Mucosa of descending colon (tissue), 3 donors: Measurements from ENCODE around the gene IGLON5. TPM values are rescaled to one million over a fixed set of nuclear protein-coding genes. Genes with fewer than 3 reads are reported as not detected.

Source experiments
- ATAC-seq: fragments of 200-7000 bp; cut with Tn5 transposase; one replicate; pipeline ENCODE4 v1.9.1; 2020; ENCODE audit warnings: mild to moderate bottlenecking, moderate library complexity
- DNase-seq, 3 donors: peaks; one replicate each; pipeline ENCODE4 v3.0.0-alpha.2; 2020
- H3K36me3 ChIP-seq: fragments of 200-600 bp; one replicate; pipeline ENCODE4 v1.8.0; 2021; ENCODE audit warnings: low read depth, mild to moderate bottlenecking
- H3K4me1 ChIP-seq: fragments of 200-600 bp; one replicate; pipeline ENCODE4 v1.8.0; 2021; ENCODE audit warnings: low read depth, mild to moderate bottlenecking
- H3K4me3 ChIP-seq: fragments of 200-600 bp; one replicate; pipeline ENCODE4 v1.8.0; 2021; ENCODE audit warnings: mild to moderate bottlenecking
- H3K9me3 ChIP-seq: fragments of 200-600 bp; one replicate; pipeline ENCODE4 v1.8.0; 2021; ENCODE audit warnings: mild to moderate bottlenecking
- intact Hi-C, 2 donors: fragments of 100-400 bp; cut with DNase I in 1 of 2; cut with micrococcal nuclease in 1 of 2; formaldehyde crosslinking; loops; one replicate each; pipeline versions ENCODE4 v1.11.0 to v1.11.1; 2022; cut with DNase I, micrococcal nuclease
- total RNA-seq, 3 donors: library from RNA; stranded (reverse); fragmentation: NEBNext Ultra II Directional in 2 of 3; extraction: Animal tissue kit (Norgen Biotek cat#: 25700) in 2 of 3; gene quantifications; one replicate each; pipeline versions ENCODE4 v1.2.1 to v1.2.4, GENCODE V29; 2021 to 2023
- TF ChIP-seq, protein P1 (sequence below): fragments of 200-600 bp; IDR thresholded peaks from one replicate; pipeline ENCODE4 v1.8.0; 2022; ENCODE audit warnings: antibody characterized with exemption, mild to moderate bottlenecking
- donor health status: DM: no; HTN: no; CAD: no; lungs with moderate emphysema.
- donor health status: DM: no; HTN: no; CAD: no.
- donor health status: DM: no; HTN: yes; CAD: no.

The IGLON5 gene
- total RNA-seq, 3 donors from 2014 or later = 0.44 TPM; not detected in 2

DNA sequence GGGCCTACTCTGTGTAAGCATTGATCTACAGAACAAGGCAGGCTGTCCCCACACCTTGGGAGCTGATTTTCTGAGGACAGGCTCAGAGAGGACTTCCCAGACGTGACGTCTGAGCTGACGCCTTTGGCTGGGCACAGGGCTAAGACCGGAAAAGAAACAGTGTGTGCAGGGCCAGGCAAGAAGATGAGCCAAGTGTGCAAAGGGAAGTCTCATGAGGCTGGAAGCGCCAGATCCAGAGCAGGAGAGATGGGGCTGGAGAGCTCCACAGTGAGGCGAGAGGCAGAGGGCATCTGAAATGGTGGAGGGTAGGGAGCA is 12.7 kb downstream of the IGLON5 start:
- no peaks in the 10 kb centered on the region for H3K4me1 ChIP-seq
- intact Hi-C loops = no loop called here
- H3K4me3 ChIP-seq = no peak overlapping the region
- no peaks in the 10 kb centered on the region for H3K36me3 ChIP-seq
- no peaks in the 10 kb centered on the region for H3K9me3 ChIP-seq
- ATAC-seq = no peak
- TF ChIP-seq, protein P1, sequence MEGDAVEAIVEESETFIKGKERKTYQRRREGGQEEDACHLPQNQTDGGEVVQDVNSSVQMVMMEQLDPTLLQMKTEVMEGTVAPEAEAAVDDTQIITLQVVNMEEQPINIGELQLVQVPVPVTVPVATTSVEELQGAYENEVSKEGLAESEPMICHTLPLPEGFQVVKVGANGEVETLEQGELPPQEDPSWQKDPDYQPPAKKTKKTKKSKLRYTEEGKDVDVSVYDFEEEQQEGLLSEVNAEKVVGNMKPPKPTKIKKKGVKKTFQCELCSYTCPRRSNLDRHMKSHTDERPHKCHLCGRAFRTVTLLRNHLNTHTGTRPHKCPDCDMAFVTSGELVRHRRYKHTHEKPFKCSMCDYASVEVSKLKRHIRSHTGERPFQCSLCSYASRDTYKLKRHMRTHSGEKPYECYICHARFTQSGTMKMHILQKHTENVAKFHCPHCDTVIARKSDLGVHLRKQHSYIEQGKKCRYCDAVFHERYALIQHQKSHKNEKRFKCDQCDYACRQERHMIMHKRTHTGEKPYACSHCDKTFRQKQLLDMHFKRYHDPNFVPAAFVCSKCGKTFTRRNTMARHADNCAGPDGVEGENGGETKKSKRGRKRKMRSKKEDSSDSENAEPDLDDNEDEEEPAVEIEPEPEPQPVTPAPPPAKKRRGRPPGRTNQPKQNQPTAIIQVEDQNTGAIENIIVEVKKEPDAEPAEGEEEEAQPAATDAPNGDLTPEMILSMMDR = no peak
- DNase-seq = no peak

DNA sequence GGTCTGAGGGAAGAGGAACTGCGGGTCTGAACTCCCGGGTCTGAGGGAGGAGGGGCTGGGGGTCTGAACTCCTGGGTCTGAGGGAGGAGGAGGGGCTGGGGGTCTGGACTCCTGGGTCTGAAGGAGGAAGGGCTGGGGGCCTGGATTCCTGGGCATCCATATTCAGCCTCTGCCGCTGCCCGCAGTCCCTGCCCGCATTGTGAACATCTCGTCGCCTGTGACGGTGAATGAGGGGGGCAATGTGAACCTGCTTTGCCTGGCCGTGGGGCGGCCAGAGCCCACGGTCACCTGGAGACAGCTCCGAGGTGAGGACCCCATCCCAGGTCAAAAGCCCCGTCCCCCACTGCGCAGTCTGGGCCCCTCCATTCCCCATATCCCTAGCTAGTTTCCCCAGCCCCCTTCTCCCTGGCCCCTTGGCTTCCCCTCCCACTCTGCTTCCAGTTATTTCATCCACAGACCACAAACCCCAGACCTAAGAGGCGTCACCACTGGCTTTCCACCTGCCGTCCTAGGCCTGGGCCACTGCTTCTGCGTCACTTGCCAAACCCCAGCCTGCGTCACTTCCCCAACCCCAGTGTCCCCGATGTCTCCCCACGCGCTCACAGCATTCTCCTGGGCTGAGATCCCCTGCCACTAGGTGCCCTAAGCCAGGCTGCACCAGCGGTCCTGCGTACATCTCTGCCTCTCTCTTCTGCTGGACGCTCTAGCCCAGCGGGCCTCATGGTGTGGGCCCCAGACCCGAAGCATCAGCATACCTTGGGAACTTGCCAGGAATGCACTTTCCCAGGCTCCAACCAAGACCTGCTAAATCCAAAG is 13.9 kb downstream of the IGLON5 start:
- H3K9me3 ChIP-seq = no peaks in the 10 kb centered on the region
- no peak for DNase-seq
- no peaks in the 10 kb centered on the region for H3K36me3 ChIP-seq
- TF ChIP-seq, protein P1 = no peak
- H3K4me3 ChIP-seq = no peak overlapping the region
- H3K4me1 ChIP-seq = no peaks in the 10 kb centered on the region
- ATAC-seq = no peak
- intact Hi-C loops = no loop called here

DNA sequence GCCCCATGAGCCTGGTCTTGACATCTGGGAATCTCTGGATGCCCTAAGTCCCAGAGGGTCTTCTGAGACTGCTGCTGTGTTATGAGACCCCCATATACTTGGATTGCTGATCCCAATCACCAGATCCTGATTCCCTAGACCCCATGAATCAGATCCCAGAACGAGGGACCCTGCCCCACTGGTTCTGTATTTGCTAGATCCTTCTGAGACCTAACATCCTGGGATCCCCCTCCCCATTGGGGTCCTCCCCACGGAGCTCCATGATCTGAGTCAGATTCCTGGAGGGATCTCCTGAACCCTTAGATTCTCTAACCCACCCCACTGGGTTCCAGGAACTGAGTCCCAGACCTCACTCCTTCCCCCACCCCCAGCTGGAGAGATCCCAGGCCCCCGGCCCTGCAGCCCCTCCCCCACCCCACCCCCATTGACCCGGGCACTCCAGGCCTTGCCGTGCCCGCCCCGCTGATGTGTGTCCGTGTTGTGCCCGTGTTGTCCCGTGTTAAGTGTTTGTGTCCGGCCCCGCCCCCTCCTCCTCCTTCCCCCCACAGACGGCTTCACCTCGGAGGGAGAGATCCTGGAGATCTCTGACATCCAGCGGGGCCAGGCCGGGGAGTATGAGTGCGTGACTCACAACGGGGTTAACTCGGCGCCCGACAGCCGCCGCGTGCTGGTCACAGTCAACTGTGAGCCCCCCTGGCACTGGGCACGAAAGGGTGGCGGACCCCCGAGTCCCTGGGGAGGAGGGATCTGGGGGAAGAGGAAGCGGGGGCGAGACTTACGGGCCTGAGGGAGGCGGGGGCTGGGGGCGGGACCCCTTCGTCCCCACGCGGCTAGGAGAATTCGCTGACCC is 15.0 kb downstream of the IGLON5 start:
- DNase-seq = no peak
- intact Hi-C loops = no loop called here
- ATAC-seq = no peak
- H3K4me3 ChIP-seq = no peak overlapping the region
- H3K36me3 ChIP-seq = no peaks in the 10 kb centered on the region
- TF ChIP-seq, protein P1 = no peak
- no peaks in the 10 kb centered on the region for H3K4me1 ChIP-seq
- no peaks in the 10 kb centered on the region for H3K9me3 ChIP-seq

DNA sequence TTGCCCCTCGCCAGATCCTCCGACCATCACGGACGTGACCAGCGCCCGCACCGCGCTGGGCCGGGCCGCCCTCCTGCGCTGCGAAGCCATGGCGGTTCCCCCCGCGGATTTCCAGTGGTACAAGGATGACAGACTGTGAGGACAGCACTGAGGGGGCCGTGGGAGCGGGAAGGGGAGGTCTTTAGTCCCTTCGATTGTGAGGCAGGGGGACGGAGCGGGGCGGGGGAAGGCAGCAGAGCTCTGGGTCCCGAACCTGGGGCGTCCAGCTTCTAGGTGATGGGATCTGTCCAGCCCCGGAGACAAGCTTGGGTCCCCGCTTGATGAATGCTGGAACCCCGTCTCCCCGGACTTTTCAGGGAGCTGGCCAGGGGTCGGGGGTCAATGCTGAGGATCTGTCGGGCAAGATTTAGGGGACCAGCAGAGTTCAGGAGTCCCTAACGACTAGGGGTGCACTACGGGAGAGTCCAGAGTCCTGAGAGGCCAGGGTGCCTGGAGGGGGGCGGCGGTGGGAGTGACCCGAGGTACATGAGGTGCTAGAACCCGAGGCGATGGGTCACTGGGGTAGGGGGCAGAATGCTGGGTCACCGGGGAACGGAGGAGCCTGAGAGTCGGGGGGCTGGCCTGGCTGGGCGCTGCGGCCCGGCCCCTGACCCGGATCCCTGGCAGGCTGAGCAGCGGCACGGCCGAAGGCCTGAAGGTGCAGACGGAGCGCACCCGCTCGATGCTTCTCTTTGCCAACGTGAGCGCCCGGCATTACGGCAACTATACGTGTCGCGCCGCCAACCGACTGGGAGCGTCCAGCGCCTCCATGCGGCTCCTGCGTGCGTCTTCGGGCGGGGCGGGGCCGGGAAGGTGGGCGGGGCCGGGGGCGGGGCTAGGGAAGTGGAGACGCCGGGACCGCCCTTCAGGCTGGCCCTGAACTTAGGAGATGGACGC is 15.9 kb downstream of the IGLON5 start:
- peak in 2 of 3 donors; percentile 45 to 53 for DNase-seq
- no peaks in the 10 kb centered on the region for H3K9me3 ChIP-seq
- no peaks in the 10 kb centered on the region for H3K36me3 ChIP-seq
- ATAC-seq = peak; percentile 81
- no peaks in the 10 kb centered on the region for H3K4me1 ChIP-seq
- TF ChIP-seq, protein P1 = no peak
- intact Hi-C loops = no loop called here
- no peak overlapping the region for H3K4me3 ChIP-seq

DNA sequence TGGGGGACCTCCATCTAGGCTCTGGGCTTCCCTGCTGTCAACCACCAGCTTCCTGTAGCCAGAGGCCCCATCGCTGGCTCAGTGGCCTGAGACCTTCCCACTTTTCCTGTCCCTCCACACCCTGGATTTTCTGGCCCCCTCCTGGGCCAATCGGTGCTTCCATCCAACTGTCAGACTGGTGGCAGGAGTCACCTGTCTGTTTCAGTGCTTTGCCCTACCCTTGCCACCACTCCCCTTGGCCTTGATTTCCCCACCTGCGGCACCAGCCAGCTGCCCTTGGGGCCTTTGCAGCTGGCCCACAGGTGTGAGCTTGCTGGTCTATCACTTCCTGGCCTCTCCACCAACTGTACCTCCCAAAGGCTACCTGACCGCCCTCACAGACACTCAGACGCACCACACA is 18.0 kb downstream of the IGLON5 start:
- H3K36me3 ChIP-seq = no peaks in the 10 kb centered on the region
- no peak overlapping the region for H3K4me3 ChIP-seq
- no peaks in the 10 kb centered on the region for H3K4me1 ChIP-seq
- TF ChIP-seq, protein P1 = no peak
- no peak for ATAC-seq
- intact Hi-C loops = no loop called here
- DNase-seq = no peak
- H3K9me3 ChIP-seq = no peaks in the 10 kb centered on the region
